GM19239 (cell line): Measurements from ENCODE around the gene TMEM19.
A peak's percentile ranks its signal among the peaks of the same experiment; 100 is the strongest.

Experiments used
- DNase-seq: peaks from one replicate; pipeline ENCODE4 v3.0.0; 2011; ENCODE audit warnings: low spot score; ENCODE audit not compliant: insufficient read length
- FAIRE-seq: peaks from 2 replicates; lab custom pipeline; 2011; peaks lifted over from hg19 to GRCh38; lab: Jason Lieb, UNC

TMEM19 gene

DNA sequence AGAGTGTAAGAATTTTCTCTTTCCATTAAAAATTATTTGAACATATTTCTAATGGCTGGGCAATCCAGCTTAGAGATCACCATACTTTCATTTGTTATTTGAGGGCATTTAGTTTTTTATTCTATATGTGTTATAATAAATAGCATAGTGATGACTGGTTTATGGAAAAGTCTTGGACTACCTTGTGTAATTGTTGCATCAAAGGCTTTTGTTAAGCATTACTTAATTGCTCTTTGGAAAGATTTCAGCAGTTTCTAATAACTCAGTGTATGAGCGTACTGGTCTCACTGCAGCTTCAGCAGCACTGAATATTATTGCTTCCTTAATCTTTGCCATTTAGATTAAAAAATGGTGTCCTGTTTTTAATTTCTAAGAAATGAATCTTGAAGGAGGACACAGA lies 22.8 kb downstream of the TMEM19 start:
- no peak for DNase-seq
- FAIRE-seq: no peak

- DNase-seq (no peak), FAIRE-seq (no peak)
These were observed 24.6 kb downstream of the TMEM19 start for GRCh38 chr12:71710276-71711125.

GRCh38 chr12:71718611-71719010 lies 32.7 kb downstream of the TMEM19 start:
- FAIRE-seq: no peak
- no peak for DNase-seq

- DNase-seq (no peak), FAIRE-seq (no peak)
These were observed 33.9 kb downstream of the TMEM19 start for GRCh38 chr12:71719647-71720370.

DNA sequence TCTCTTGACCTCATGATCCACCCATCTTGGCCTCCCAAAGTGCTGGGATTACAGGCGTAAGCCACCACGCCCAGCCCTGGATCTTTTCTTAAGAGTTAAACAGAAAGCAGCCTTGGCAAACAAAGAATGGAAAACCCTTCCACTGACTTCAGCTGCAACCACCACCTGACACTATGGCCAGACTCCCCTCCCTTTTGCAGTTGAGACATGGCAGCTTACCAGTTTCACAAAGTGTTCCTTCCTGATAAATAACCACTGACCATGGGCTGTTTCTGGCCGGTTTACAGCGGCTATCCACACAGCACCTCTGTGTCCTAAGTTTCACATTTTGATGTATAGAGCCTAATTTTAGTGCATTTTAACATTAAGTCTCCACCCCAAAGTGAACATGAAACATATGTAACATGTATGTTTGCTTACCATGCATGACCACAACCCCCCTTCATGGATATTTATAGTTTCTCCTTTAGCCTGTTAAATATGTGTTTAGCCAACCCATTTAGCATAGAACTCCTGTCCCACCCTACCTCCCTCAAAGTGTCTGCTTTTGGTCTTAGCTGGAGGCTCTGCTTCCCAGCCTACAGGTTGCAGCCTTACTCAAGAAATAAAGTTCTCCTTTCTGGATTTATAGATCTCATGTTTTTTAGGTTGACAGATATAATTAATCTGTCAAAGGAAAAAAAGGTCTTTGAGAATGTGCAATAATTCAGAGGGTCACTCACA lies 36.1 kb downstream of the TMEM19 start:
- FAIRE-seq (no peak), DNase-seq (no peak)

GRCh38 chr12:71725011-71725410 lies 39.1 kb downstream of the TMEM19 start:
- FAIRE-seq (no peak), DNase-seq (no peak)

- DNase-seq: no peak
These were observed 40.7 kb downstream of the TMEM19 start for GRCh38 chr12:71726548-71726947.

GRCh38 chr12:71727958-71728357 lies 42.1 kb downstream of the TMEM19 start:
- FAIRE-seq (no peak), DNase-seq (no peak)

More at GRCh38 chr12:71726548-71726947, 40.7 kb downstream of the TMEM19 start:
- FAIRE-seq: no peak

- FAIRE-seq (no peak), DNase-seq (no peak)
These were observed 45.1 kb downstream of the TMEM19 start for GRCh38 chr12:71730936-71731335.

DNA sequence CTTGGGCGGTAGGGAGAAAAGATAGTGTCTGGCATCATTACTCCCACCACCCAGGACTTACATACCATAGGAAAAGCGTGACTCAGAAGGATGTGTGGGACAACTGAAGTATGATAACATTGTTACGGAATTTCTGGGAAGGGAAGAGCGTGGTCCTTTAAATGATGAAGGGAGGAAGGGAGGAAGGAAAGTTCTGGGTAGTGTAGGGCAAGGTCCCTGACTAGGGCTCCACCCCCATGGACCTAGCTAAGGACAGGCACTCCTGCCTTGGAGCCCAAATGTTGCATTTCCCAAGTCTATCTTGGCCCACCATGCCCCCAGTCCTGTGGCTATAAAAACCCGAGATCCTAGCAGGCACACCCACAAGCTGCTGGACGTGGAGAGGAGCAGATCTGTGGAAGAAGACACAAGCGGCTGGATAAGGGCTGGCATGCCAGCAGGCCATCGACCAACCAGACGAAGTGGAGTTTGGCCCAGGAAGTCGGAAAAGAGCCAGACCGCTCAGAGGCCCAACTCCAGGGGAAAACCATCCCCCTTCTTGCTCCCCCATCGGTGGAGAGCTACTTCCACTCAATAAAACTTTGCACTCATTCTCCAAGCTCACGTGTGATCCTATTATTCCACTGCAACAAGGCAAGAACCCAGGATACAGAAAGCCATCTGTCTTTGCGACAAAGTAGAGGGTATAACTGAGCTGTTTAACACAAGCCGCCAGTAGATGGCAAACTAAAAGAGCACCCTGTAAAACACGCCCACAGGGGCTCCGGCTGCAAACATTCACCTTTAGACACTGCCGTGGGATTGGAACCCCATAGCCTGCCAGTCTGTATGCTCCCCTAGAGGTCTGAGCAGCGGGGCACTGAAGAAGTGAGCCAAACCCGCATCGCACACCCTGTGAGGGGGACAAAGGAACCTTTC lies 45.8 kb downstream of the TMEM19 start:
- FAIRE-seq (no peak), DNase-seq (no peak)

DNA sequence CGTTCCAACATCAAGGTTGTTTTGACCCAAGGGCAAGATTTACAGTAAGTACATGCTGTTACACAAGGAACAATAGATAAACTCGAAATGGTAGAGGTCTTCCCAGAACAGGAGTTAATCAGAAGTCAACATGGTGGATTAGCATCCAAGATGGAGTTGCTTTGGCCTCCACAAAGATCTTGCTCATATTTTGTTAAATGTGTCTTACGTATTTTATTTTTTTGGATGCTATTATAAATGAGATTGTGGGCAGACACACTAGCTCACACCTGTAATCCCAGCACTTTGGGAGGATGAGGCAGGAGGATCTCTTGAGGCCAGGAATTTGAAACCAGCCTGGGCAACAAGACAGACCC lies 46.5 kb downstream of the TMEM19 start:
- FAIRE-seq: no peak
- no peak for DNase-seq

DNA sequence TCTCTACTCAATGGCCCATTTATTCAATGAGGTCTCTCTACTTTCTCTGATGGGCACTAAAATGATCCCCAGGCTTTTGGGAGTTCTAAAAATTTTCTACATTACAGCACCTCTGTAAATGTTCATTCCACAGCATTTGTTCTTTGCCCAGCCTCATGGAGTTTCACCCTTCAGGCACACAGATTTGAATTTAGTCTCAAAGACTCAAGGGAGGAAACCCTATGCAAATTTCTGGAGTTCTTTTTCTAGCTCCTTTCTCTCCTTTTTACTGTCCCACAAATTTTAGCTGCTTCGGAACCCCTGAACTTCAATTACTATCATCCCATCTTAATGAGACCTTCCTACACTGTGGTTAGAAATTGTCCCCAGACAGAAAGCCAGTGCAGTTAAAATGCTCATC lies 51.3 kb downstream of the TMEM19 start:
- DNase-seq (no peak), FAIRE-seq (no peak)

DNA sequence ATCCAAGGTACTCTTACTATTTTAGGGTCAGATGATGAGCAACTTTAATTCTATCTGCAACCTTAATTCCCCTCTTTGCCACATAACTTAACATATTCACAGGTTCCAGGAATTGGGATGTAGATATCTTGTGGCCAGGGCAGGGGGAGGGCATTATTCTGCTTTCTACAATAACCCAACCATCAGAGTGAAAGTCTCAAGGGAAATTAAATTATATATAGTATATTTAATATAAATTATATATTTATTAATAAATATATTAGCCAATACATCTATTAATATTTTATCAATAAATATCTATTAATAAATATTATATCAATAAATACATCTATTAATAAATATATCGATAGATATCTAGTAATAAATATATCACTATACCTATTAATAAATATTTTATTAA lies 57.1 kb downstream of the TMEM19 start:
- DNase-seq (no peak), FAIRE-seq (no peak)

DNA sequence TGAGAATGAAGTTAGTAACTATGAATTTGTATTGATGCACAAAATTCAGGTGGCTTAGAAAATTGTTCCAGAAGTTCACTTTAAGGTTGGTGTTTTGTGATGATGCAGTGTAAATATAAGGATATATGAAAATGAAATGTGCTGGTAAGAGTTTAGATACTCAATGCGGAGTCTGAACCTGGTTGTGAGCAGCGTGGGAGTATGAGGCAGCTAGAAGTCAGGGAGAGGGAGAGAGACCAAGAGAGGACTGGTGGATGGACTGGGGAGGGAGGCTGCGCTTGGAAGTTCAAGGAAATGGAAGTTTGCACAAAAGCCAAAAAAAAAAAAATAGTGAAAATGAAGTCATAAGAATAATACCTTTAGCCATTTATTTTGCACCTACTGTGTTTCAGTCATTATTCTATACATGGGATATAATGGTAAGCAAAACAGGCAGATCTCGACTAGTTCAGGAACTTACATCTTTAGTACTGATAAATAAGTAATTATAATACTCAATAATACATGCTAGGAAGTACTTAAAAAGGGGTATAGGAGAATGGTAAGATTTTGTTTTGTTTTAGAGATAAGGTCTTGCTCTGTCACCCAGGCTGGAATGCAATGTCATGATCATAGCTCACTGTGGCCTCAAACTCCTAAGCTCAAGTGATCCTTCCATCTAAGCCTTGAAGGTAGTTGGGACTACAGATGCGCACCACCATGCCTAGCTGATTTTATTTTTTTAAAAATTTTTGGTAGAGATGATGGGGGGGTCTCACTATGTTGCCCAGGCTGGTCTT lies 58.8 kb downstream of the TMEM19 start:
- FAIRE-seq: no peak
- DNase-seq: no peak

GRCh38 chr12:71746974-71747611 lies 61.2 kb downstream of the TMEM19 start:
- DNase-seq: no peak
- peak; percentile 95 for FAIRE-seq

DNA sequence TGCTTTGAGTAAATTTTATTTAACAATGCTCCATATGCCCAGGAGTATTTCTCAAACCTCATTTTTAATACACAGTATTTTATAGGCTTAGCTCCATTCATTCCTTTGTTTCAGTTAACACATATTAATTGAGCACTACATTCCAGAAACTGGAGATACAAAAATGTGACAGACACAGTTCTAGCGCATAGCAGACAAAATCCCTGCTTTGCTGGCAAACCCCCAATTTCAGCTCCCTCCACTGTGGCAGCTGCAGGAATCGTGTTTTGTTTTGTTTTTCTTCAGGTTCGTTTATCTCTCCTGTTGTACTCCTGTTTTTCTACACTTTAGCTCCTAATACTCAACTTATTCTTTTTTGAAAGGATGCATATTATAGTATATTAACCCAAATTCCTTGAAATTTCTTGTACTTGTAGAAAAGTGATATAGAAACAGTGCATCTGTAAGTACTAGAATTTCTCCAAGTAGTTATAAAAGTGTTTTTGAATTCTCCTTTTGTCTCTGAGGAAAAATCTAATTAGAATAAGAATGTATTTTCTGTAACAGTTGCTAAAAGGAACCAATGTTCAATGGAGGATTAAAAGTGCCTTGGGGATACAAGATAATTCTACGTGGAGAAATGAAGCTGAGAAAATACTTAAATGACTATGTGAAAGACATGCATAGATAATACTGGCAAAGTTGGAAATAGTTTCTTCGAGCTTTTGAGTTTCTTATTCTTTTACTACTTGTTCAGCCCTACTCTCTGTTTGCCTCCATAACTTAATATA lies 62.4 kb downstream of the TMEM19 start:
- FAIRE-seq: no peak
- DNase-seq: no peak

- FAIRE-seq: no peak
These were observed 63.8 kb downstream of the TMEM19 start for GRCh38 chr12:71749666-71750065.

GRCh38 chr12:71752891-71753290 lies 67.0 kb downstream of the TMEM19 start:
- FAIRE-seq (no peak), DNase-seq (no peak)

More at GRCh38 chr12:71749666-71750065, 63.8 kb downstream of the TMEM19 start:
- DNase-seq: no peak
